Keratinocyte (primary cell): Measurements from ENCODE around the gene ZMIZ1. TPM values are rescaled to one million over a fixed set of nuclear protein-coding genes. Genes with fewer than 3 reads are reported as not detected.

Experiments
- DNase-seq: peaks from one replicate; pipeline ENCODE4 v3.0.0-alpha.2; 2011; ENCODE audit warnings: low read depth, missing footprints, low spot score
- FAIRE-seq: peaks from 2 replicates; lab custom pipeline; 2011; peaks lifted over from hg19 to GRCh38; lab: Jason Lieb, UNC
- H2AFZ ChIP-seq: 2 replicates; pipeline ENCODE4 v1.6.0; 2012; ENCODE audit warnings: low read length, control low read depth, inconsistent platforms; ENCODE audit not compliant: control insufficient read depth
- H3K27ac ChIP-seq: 2 replicates; pipeline ENCODE4 v1.5.1; 2011; ENCODE audit warnings: low read length; ENCODE audit not compliant: control insufficient read depth, insufficient read depth
- H3K27me3 ChIP-seq: 3 replicates; pipeline ENCODE4 v1.6.0; 2011; ENCODE audit warnings: low read length; ENCODE audit not compliant: control insufficient read depth, insufficient read depth; ENCODE audit errors: extremely low read depth
- H3K36me3 ChIP-seq, 2 experiments: 2 replicates in 1 of 2; 3 replicates in 1 of 2; pipeline ENCODE4 v1.5.1; 2011; ENCODE audit warnings: low read length in 2 of 2, mild to moderate bottlenecking in 1 of 2; ENCODE audit not compliant: control insufficient read depth in 2 of 2, insufficient read depth in 2 of 2; ENCODE audit errors: extremely low read depth in 1 of 2
- H3K4me1 ChIP-seq: 3 replicates; pipeline ENCODE4 v1.5.1; 2011; ENCODE audit warnings: low read length; ENCODE audit not compliant: control insufficient read depth, insufficient read depth; ENCODE audit errors: extremely low read depth
- H3K4me2 ChIP-seq: 3 replicates; pipeline ENCODE4 v1.6.0; 2011; ENCODE audit warnings: low read depth, low read length; ENCODE audit not compliant: control insufficient read depth, insufficient read depth; ENCODE audit errors: extremely low read depth
- H3K4me3 ChIP-seq, 3 experiments: fragments of 200-600 bp in 1 of 3; sonication (generic) in 1 of 3; 2 replicates in 2 of 3; 3 replicates in 1 of 3; pipeline ENCODE4 v1.5.1; 2011 to 2016; ENCODE audit warnings: low read length in 3 of 3, mild to moderate bottlenecking in 3 of 3, control low read depth in 2 of 3, inconsistent platforms in 1 of 3, low read depth in 1 of 3, mixed read lengths in 1 of 3, mixed run types in 1 of 3, moderate library complexity in 1 of 3; ENCODE audit not compliant: control insufficient read depth in 2 of 3, insufficient read depth in 2 of 3; ENCODE audit errors: extremely low read depth in 1 of 3
- H3K79me2 ChIP-seq: 2 replicates; pipeline ENCODE4 v1.6.0; 2012; ENCODE audit warnings: low read length; ENCODE audit not compliant: control insufficient read depth, insufficient read depth
- H3K9ac ChIP-seq: 3 replicates; pipeline ENCODE4 v1.6.0; 2011; ENCODE audit warnings: low read length; ENCODE audit not compliant: control insufficient read depth, insufficient read depth; ENCODE audit errors: extremely low read depth
- H3K9me1 ChIP-seq: 3 replicates; pipeline ENCODE4 v1.6.0; 2011; ENCODE audit warnings: low read length; ENCODE audit not compliant: control insufficient read depth, insufficient read depth; ENCODE audit errors: extremely low read depth
- H3K9me3 ChIP-seq: 2 replicates; pipeline ENCODE4 v1.5.1; 2012; ENCODE audit warnings: low read depth, low read length; ENCODE audit not compliant: control insufficient read depth
- H4K20me1 ChIP-seq: 3 replicates; pipeline ENCODE4 v1.6.0; 2011; ENCODE audit warnings: low read length; ENCODE audit not compliant: control insufficient read depth, insufficient read depth; ENCODE audit errors: extremely low read depth
- EZH2 ChIP-seq: IDR thresholded peaks from one replicate; pipeline ENCODE4 v1.6.1; 2012; ENCODE audit warnings: inconsistent platforms, mild to moderate bottlenecking, low read length, moderate library complexity
- dilution Hi-C: fragments of 300-500 bp; cut with MboI; formaldehyde crosslinking; loops from one replicate; pipeline ENCODE4 v1.7.0; 2020; ENCODE audit warnings: low sequenced_read_pairs; ENCODE audit not compliant: extremely low pct_ligation_motif_present
- polyA plus RNA-seq, 5 experiments: library from polyadenylated mRNA; depleted of rRNA in 3 of 5; stranded (reverse) in 3 of 5; stranded (forward) in 1 of 5; unstranded in 1 of 5; fragments of >200 nt; gene quantifications; 1 replicate in 1 of 5; 2 replicates in 3 of 5; 3 replicates in 1 of 5; pipeline versions ENCODE4 v1.2.1 to v1.2.3, GENCODE V29; 2011 to 2012; ENCODE audit warnings: missing spikeins in 2 of 5, low read depth in 1 of 5, low replicate concordance in 1 of 5
- TF ChIP-seq, protein P1 (sequence below), 3 experiments: IDR thresholded peaks in 1 of 3; conservative IDR thresholded peaks in 1 of 3; optimal IDR thresholded peaks in 1 of 3; 2 replicates in 2 of 3; 3 replicates in 1 of 3; pipeline versions ENCODE3 to v1.5.1; 2011; ENCODE audit warnings: low read length in 3 of 3, mild to moderate bottlenecking in 3 of 3, moderate library complexity in 2 of 3, control low read depth in 1 of 3, inconsistent platforms in 1 of 3; ENCODE audit not compliant: insufficient read depth in 2 of 3; ENCODE audit errors: extremely low read depth in 1 of 3

Gene ZMIZ1
- polyA plus RNA-seq, 1 donor (not counting 4 experiments of a cell fraction or from before 2014, with no cell fraction given) = 1.8 TPM

DNA sequence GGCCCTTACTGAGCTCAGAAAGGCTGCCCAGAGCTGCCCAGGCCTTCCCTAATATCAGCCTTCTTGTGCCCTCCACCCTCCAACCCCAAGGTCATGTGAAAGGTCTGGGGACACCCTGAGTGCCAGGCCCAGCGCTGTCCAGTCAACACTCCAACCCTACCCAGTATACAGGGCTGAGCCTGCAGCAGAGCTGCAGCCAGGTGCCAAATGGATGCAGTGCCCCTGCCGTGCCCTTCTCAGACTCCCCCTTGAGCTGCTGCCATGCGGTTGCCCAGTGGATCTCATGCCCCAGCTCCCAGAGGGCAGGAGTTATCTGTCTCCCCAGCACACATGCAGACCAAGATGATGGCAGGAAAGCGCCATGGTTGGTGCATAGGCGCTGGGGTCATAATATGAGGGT, 61.5 kb downstream of the ZMIZ1 start:
- Histone ChIP-seq H4K20me1 (no peaks in the 10 kb centered on the region), H3K4me3 (no peak overlapping the region), H3K27me3 (no peaks in the 10 kb centered on the region), H3K4me1 (no peaks in the 10 kb centered on the region), H3K79me2 (no peaks in the 10 kb centered on the region), H3K36me3 (peaks cover 0 to 3% of the 10 kb centered on the region in 2 experiments), H3K9me1 (no peaks in the 10 kb centered on the region), H3K9me3 (no peaks in the 10 kb centered on the region), H3K27ac (no peak overlapping the region), H3K4me2 (no peak overlapping the region), H3K9ac (no peak overlapping the region), H2AFZ (no peak overlapping the region)
- TF ChIP-seq, protein P1, sequence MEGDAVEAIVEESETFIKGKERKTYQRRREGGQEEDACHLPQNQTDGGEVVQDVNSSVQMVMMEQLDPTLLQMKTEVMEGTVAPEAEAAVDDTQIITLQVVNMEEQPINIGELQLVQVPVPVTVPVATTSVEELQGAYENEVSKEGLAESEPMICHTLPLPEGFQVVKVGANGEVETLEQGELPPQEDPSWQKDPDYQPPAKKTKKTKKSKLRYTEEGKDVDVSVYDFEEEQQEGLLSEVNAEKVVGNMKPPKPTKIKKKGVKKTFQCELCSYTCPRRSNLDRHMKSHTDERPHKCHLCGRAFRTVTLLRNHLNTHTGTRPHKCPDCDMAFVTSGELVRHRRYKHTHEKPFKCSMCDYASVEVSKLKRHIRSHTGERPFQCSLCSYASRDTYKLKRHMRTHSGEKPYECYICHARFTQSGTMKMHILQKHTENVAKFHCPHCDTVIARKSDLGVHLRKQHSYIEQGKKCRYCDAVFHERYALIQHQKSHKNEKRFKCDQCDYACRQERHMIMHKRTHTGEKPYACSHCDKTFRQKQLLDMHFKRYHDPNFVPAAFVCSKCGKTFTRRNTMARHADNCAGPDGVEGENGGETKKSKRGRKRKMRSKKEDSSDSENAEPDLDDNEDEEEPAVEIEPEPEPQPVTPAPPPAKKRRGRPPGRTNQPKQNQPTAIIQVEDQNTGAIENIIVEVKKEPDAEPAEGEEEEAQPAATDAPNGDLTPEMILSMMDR (optimal IDR thresholded peaks at IDR 0.05 in 1 of 3, IDR thresholded peaks at IDR 0.05 in 1 of 3, conservative IDR thresholded peaks at IDR 0.05 in 1 of 3; ENCODE audit: extremely low read depth in 1 of 3, insufficient read depth in 2 of 3, low read length in 3 of 3) = no peak
- TF ChIP-seq EZH2 = no peak
- FAIRE-seq = no peak
- no peak for DNase-seq
- dilution Hi-C loops = no loop called here

DNA sequence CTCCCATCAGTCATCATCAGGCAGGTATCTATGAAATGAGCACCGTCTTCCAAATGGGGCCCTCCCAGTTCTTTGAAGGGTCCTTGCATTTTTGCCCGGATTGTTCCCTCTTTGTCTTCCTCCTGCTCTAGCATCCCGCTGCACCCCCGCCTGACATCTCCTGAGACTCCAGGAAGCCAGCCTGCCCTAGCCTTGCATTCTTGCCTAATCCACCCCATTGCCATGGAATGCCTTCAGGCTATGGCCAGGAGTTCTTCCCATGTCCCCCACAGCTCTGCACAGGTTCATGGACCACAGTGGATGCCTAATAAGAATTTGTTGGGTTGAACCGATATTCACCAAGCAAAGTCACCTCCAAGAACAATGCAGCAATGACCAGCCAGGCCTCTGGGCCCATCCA, 62.1 kb downstream of the ZMIZ1 start:
- no peaks in the 10 kb centered on the region for H3K27me3 ChIP-seq
- TF ChIP-seq EZH2 = no peak
- TF ChIP-seq, protein P1 (optimal IDR thresholded peaks at IDR 0.05 in 1 of 3, IDR thresholded peaks at IDR 0.05 in 1 of 3, conservative IDR thresholded peaks at IDR 0.05 in 1 of 3; ENCODE audit: extremely low read depth in 1 of 3, insufficient read depth in 2 of 3, low read length in 3 of 3) = no peak
- H3K4me2 ChIP-seq = no peak overlapping the region
- no peaks in the 10 kb centered on the region for H4K20me1 ChIP-seq
- no peaks in the 10 kb centered on the region for H3K9me1 ChIP-seq
- no peak overlapping the region for H3K27ac ChIP-seq
- H3K79me2 ChIP-seq = no peaks in the 10 kb centered on the region
- no peaks in the 10 kb centered on the region for H3K4me1 ChIP-seq
- DNase-seq (no peak), FAIRE-seq (no peak)
- no peaks in the 10 kb centered on the region for H3K9me3 ChIP-seq
- H3K36me3 ChIP-seq = peaks cover 0 to 2% of the 10 kb centered on the region in 2 experiments
- no peak overlapping the region for H3K9ac ChIP-seq
- H2AFZ ChIP-seq = no peak overlapping the region
- no peak overlapping the region for H3K4me3 ChIP-seq
- dilution Hi-C loops = no loop called here
